GM12892 (cell line): ENCODE measurements around the gene ACADSB.

Experiments
- POLR2A ChIP-seq: IDR thresholded peaks from 2 replicates; pipeline ENCODE4 v1.6.1; 2011; ENCODE audit warnings: low read depth, low read length, control low read depth
- POLR2AphosphoS5 ChIP-seq: IDR thresholded peaks from 2 replicates; pipeline ENCODE4 v1.6.1; 2011; ENCODE audit warnings: low read depth, low read length, control low read depth
- TAF1 ChIP-seq: IDR thresholded peaks from 2 replicates; pipeline ENCODE4 v1.6.1; 2011; ENCODE audit warnings: low read depth, mild to moderate bottlenecking, control low read depth, low read length, borderline replicate concordance

GRCh38 chr10:123021517-123021916 is 12.7 kb downstream of the ACADSB start:
- no peak for TF ChIP-seq TAF1
- TF ChIP-seq POLR2AphosphoS5, result no peak
- TF ChIP-seq POLR2A, result no peak
